IPS DF 19.7 (cell line): ENCODE results near the gene OAT.

Experiments
- DNase-seq: peaks from one replicate; pipeline ENCODE4 v3.0.0-alpha.2; 2013; ENCODE audit warnings: low read depth, low spot score

The OAT gene

GRCh38 chr10:124403548-124403947 is 15.2 kb downstream of the OAT start:
- DNase-seq, result peak; percentile 86

GRCh38 chr10:124402273-124402672 is 16.4 kb downstream of the OAT start:
- no peak for DNase-seq

DNA sequence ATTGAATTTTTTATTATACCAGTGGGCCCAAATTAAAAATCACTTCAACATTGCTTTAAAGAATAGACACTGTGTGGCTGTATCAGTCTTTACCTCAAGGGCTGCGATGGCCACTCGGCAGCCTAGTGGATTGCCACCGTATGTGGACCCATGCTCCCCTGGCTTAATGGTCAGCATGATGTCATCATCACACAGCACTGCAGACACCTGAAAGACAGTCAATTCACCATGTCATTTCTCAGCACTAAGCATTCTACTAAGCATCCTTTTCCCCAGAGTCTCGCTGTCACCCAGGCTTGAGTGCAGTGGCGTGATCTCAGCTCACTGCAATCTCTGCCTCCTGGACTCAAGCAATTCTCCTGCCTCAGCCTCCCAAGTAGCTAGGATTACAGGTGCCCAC is 17.1 kb downstream of the OAT start:
- no peak for DNase-seq

GRCh38 chr10:124394583-124394982 is 24.1 kb downstream of the OAT start:
- DNase-seq, result no peak

- DNase-seq, result no peak
Observed at GRCh38 chr10:124392626-124393342, 25.9 kb downstream of the OAT start.

GRCh38 chr10:124390471-124391187 is 28.1 kb downstream of the OAT start:
- no peak for DNase-seq

DNA sequence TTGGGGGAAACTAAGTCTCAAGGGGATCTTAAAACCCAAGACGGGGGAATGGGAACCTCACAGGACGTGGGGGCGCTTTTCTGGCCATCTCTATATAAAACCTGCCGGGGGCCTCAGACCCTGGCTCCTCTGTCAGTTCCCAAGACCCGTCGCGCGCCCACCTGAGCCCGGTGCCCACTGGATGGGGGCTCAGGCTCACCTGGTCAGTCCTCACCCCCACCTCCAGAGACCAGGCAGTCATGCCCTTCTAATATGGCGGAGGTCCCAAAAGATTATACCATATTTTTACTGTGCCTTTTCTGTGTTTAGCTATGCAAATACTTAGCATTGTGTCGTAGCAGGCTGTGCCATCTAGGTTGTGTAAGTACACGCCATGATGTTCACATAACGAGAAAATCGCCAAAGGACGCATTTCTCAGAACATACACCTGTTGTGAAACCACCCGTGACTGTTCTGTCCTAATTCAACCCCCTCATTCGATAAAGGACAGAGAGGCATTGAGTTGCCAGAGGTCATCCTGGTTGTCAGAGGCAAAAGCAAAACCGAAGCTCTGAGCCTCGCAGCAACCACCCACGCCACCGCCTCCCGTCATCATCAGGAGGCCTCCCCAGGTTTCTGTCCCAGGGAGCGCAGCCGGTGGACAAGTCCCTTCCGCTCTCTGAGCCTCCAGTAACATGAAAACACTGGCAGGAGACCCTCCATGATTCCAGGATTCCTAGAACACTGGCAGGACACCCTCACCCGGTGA is 28.9 kb downstream of the OAT start:
- DNase-seq, result no peak

- DNase-seq, result no peak
Observed at GRCh38 chr10:124388823-124389612, 29.7 kb downstream of the OAT start.

GRCh38 chr10:124388476-124388822 is 30.3 kb downstream of the OAT start:
- DNase-seq, result no peak

- DNase-seq, result no peak
Observed at GRCh38 chr10:124387078-124387874, 31.4 kb downstream of the OAT start.

DNA sequence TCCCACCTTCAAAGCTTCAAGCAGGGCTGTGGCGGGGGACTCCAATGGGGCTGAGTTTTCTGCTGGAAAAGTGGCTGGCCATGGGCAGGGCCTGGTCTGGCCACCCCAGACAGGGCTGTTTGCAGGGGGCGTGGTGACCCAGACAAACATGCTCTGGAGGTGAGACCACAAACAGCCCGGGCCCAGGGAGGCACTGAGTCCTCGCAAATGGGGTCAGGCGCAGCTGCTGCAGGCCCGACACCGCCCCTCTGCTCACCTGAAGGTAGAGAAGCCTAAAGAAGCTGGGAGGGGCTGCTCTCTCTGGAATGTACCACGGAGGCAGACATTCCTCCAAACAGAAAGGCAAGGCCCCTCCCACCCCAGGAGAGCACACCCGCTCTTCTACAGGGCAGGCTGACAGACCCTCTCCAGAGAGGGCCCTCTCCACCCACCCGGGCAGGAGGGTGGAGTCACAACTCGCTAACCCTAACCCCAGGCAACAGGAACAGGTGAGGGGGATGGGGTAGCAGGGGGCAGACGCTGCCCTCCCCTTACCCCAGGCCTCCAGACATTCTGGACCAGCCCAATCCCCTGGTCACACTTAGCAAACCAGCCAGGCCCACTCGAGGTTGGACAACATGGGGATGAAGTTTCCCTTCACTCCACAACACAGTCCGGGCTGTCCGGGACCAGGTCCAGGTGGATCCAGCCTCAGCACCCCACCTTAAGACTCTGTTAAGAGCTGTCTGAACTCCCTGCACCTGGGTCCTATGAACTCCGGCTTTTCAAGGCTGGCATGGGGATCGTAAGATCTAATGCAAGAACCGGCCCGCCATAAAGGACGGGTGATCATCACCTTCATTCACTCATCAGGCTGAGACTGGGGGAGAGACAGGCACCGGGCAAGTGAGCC is 32.3 kb downstream of the OAT start:
- no peak for DNase-seq

DNA sequence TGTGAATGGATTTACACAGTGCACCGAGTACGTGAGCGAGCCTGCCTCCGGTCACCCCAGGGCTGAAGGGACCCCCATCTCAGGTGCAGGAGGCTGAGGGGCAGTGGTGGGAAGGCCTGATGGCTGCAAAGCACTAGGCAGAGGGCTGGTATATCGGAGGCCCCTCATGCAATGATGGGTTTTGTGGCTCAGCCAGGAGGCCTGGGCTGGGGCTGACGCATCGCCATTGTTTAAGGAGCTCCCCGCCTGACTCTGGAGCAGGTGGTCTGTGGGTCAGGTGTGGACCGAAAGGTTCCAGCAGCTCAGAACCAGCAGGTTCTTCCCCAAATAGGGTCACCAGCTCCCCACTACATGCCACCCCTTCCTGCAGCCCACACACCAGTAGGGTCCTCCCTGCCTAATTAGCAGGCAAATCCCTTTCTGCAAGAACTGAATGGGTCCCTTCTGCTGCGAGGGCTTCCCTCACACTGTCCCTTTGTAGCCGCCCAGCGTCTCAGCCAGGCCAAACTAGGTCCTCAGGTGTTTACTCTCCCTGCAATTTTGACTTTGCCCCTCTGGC is 33.0 kb downstream of the OAT start:
- no peak for DNase-seq

DNA sequence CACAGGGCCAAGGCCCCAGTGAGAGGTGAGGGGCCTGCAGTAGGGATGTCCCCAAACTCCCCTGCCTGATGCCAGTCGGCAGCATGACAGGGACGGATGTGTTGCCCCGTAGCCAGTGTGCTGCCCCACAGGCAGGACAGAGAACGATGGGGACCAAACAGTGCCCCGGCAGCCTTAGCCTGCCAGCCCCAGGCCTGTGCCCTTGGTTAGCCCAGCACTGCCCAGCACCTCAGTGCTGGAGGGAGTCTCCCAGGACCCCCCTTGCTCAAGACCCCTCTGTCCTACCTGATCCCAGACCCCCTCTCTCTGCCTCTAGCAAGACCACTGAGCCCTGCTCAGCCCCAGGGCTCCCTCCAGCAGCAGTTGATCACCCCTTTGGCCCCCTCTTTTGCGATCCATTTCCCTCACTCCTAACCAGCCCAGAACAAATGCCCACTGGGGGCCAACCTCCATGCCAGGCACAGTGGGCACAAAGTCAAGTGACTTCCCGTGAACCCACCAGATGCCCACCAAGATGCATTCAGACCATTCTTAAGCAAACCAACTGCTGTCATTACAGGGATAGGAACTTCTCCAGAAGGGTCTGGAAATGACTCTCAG is 34.0 kb downstream of the OAT start:
- no peak for DNase-seq

DNA sequence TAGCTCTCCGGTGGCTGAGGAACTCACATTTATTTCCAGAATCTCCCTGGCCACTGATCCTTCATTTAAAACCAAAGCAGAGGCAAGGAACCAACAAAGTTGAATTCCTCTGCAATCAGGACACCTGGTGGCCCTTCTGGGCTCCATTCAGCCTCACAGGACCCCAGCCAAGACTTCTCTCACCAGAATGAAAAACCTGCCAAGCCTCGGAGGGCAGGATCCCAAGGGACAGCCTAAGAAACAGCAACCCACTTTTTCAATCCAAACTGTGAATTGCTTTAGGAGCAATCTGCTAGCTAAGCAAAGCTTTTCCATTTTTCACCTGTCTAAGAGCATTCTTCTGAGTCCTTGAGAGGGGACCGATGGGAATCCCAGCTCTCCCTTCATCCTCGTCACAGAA is 34.6 kb downstream of the OAT start:
- DNase-seq, result no peak

DNA sequence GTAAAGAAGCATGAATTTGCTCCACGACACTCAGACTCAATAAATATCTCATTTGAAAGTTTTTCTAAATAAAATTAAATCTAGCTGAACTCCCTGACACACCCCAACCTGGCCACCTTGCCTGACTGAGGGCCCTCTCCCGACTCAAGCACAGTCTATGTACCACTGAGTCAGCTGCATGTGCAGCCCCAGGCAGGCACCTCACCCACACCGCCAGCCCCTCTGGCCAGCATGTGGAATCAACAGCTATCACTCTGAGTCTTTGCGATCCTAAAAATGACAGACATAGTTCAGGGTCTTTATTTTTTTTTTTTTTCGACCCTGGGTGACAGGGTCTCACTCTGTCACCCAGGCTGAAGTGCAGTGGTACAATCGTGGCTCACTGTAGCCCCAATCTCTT is 35.2 kb downstream of the OAT start:
- no peak for DNase-seq

DNA sequence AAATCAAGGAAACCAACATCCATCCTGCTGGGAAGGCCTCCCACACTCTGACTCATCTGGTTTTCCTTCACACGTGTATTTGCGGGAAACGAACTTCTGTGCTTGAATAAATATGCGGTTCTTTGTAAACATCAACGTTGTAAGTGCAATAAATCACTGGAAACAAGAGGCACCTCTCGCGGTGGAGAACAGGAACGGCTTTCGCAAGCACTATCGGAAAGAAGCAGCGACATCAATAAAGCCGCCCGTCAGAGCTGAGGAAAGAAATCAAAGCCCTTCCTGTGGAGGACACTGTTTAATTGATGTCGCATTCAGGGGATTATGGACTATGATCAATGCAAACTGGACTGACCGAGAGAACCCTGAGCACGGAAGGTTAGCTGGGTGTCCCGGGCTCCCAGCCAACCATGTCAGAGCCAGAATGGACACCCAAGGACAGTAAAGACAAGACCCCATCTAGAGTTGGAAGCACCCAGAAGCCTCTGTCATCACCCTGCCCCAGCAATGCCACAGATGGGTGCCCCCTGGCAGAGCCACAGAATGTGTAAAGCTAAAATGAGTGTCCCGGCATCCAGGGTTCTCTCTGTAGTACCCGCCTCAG is 37.6 kb downstream of the OAT start:
- no peak for DNase-seq

- DNase-seq, result no peak
Observed at GRCh38 chr10:124380256-124380995, 38.3 kb downstream of the OAT start.

- DNase-seq, result no peak
Observed at GRCh38 chr10:124379609-124380193, 39.0 kb downstream of the OAT start.
